T follicular helper cell (primary cell): ENCODE results near the gene IGHMBP2.

Source experiments
- DNase-seq: peaks from one replicate; pipeline ENCODE4 v3.0.0-alpha.2; 2020; ENCODE audit warnings: low read depth

Gene IGHMBP2

GRCh38 chr11:68890490-68891231 lies 13.0 kb upstream of the IGHMBP2 start:
- no peak for DNase-seq

DNA sequence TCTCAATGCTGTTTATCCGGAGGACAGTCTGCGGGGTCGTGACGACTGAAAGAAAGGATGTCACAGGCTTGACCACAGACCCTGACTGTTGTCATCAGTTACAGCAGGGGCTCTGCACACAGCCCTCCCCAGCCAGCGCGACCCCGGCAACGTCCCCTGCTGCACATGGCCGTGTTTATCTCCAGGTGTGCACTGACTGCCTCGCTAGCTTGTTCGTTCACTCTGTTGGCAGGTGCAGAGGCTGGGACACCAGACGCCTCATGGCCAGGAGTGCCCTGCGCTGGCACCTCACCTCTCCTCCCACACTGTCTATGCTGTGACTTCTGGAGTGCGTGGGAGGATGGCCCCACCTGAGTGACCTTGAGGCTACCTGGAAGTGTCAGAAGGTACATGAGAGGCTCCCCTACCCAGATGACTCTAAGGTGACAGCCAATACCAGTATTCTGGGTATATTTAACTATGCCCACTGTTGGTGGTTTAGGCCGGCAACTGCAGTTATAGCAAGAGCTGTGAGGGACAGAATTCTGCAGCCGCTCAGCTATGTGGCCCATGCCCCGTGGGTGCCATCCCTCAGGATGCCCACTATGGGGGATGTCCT lies 12.2 kb upstream of the IGHMBP2 start:
- no peak for DNase-seq

DNA sequence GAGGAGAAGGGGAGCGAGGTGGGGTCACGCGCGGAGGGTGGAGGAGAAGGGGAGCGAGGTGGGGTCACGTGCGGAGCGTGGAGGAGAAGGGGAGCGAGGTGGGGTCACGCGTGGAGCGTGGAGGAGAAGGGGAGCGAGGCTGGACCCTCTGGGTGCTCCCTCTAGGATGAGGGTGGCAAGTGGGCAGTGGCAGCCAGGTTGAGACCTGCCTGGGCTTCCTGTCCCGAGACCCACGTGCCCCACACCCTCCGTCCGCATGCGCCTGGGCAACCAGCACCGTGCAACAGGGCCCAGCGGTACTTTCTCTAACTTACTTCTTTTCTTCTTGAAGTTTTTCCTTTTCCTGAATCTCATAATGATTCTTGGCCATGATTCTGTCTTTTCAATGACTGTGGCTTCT lies 11.1 kb upstream of the IGHMBP2 start:
- no peak for DNase-seq

DNA sequence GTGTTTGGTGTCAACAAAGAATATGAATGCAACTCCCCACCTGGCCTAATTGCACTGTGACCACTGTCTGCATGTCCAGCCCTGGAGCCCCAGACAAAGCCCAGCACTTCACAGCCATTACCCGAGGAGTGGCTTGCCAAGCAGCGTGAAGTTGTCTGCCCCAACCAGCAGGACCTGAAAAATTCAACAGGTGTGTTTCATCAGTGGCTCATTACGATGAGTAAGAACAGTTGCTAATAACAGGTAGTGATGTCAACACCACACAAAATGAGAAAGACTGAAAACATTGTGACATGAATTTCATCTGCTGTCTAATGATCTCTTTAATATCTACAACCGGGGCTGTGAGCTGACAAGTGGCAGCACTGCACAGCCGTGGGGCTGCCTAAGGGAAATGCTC lies 10.4 kb upstream of the IGHMBP2 start:
- no peak for DNase-seq

- DNase-seq, result no peak
These were observed 7.3 kb upstream of the IGHMBP2 start for GRCh38 chr11:68896171-68896959.

- no peak for DNase-seq
These were observed 6.2 kb upstream of the IGHMBP2 start for GRCh38 chr11:68897441-68897840.

DNA sequence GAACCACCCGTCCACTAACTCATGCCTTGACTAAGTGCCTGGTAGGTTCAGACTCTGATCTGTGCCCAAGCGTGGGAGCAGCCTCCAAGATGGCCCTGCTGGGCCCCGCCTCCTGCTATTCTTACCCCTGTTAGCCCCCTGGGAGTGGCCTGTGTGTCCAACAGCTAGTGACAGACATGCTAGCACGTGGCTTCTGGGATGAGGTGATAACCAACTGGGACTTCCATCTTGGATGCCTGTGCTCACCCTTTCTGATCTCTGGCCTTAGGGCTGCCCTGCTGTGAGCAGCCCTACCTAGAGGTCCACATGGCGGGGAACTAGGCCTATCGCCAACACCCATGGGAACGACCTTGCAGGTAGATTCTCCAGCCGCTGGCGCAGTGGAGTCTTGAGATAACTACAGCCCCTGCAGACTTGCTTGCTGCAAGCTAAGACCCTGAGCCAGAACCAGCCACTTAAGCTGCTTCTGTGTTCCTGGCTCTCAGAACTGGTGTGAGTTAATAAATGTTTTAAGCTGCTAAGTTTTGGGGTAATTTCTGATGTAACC lies 2.8 kb upstream of the IGHMBP2 start:
- no peak for DNase-seq

- DNase-seq, result no peak
These were observed 657 bp downstream of the IGHMBP2 start for GRCh38 chr11:68904248-68904847.

DNA sequence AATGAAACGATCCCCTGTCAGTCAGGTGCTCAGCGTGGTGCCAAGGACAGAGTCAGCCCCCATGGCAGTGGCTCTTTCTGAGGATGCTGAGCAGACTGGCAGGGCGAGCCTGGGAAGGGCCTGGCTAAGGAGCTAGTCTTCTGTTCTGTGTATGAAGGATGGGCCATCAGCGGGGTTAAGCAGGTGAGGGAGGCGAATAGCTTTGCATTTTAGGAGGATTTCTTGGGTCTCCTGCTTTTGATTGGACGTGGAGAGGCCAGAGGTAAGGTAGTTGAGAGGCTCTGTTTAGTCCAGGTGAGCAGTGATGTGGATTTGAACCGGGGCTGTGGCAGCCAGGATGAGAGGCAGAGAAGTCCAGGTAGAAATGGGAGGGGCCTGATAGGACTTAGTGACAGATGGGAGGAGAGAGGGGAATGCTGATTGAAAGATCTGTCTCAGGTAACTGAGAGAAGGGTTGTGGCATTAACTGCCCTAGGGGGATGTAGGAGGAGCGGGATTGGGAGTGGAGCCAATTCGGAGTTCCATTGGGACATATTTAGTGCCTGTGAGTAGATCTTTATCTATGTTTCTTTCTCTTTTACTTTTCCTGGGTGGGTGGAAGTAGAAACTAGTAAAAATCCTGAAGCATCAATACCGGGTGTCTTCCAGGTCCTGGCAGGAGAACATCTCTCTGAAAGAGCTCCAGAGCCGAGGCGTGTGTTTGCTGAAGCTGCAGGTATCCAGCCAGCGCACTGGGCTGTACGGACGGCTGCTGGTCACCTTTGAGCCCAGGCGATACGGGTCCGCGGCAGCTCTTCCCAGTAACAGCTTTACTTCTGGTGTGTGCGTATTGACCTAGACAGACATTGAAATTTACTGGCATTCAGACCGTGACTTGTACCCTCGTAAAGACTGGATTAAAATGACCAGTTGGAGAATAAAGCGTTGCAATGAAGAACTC lies 2.0 kb downstream of the IGHMBP2 start:
- DNase-seq, result no peak

DNA sequence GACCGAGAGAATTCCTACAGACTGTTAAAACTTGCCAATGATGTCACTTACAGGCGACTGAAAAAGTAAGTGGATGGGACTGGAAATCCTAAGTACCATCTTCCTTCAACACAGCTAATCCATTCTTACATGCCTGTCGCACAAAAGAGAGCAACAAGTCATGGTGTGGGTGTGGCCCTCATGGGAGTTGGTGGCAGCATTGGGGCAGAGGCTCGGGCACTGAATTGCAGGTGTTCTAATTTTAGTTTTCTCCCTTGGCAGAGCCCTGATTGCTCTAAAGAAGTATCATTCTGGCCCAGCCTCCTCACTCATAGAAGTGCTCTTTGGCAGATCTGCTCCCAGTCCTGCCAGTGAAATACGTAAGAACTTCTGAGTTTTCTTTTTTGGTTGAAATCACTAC lies 4.6 kb downstream of the IGHMBP2 start:
- DNase-seq, result no peak

DNA sequence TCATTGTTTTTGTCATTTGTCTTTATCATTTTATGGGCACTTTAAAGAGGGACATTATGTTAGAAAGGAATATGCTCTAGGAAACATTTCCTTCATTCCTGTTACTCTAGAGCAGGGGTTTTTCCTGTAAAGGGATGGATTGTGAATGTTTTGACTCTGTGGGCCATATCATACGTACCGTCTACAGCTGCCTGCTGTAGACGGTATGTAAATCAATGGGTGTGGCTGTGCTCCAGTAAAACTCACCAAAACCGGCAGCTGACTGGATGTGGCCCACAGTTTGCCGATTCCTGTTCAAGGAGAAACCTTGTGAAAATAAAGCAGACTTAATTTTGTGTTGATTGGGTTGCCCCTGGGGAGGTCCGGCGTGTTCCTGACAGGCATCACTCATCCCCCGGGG lies 7.3 kb downstream of the IGHMBP2 start:
- no peak for DNase-seq

GRCh38 chr11:68911731-68912130 lies 8.0 kb downstream of the IGHMBP2 start:
- no peak for DNase-seq

DNA sequence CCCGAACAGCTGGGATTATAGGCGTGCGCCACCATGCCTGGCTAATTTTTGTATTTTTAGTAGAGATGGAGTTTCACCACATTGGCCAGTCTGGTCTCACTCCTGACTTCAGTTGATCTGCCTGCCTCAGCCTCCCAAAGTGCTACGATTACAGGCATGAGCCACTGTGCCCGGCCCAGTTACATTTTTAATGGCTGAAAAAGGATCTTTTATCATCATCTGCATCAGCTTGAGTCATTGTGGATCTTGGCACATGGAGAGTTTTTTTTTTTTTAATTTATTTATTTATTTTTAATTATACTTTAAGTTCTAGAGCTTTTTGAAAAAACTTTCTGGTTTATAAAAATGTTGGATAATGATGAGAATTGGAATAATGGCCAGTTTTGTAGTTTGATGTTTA lies 8.6 kb downstream of the IGHMBP2 start:
- DNase-seq, result no peak

- no peak for DNase-seq
These were observed 9.5 kb downstream of the IGHMBP2 start for GRCh38 chr11:68913188-68913587.

DNA sequence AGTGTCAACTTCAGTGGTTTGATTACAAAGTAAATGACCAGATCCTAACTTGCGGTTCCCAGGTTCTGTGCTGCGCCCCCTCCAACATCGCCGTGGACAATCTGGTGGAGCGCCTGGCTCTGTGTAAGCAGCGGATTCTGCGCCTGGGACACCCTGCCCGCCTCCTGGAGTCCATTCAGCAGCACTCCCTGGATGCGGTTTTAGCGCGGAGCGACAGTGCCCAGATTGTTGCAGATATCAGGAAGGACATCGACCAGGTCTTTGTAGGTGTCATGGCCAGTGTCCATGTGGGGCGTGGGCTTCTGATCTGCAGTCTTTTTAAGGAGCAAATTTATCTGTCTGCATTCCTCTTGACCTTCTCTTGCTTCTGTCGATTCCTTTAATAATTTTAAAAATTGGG lies 11.1 kb downstream of the IGHMBP2 start:
- no peak for DNase-seq

DNA sequence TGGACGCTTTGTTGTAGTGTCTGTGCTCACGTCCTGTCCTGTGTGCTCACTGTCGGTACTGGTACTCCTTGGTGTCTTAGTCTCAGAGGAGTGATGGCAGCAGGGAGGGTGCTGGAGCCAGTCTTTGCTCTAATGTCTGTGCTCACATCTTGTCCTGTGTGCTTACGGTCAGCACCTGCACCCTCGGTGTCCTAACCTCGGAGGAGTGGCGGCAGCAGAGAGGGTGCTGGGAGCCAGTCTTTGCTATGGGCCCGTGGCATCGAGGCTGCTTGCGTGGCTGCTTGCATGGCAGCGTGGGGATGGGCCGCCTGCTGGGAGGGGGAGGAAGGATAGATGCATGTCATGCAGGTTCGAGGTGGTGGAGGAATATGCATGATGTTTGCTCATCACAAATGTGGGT lies 12.7 kb downstream of the IGHMBP2 start:
- no peak for DNase-seq

DNA sequence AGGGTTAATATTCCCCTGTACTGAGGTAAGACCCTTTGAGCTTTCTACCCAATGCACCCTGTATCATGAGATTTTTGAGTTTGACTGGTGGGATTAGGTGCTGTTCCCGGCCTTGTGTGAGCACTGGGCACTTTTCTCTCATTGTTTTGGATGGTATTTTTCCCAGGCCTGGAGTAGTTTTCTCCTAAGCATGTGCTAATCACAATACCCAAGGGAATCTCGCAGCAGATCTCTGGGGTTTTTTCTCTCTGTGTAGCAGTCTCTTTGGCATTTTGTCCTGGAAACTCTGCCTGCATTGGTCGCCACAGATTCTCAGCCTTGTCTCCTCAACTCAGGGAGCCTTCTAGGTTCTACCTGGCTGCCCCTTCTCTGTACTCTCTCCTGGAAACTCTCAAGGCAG lies 19.9 kb downstream of the IGHMBP2 start:
- no peak for DNase-seq

DNA sequence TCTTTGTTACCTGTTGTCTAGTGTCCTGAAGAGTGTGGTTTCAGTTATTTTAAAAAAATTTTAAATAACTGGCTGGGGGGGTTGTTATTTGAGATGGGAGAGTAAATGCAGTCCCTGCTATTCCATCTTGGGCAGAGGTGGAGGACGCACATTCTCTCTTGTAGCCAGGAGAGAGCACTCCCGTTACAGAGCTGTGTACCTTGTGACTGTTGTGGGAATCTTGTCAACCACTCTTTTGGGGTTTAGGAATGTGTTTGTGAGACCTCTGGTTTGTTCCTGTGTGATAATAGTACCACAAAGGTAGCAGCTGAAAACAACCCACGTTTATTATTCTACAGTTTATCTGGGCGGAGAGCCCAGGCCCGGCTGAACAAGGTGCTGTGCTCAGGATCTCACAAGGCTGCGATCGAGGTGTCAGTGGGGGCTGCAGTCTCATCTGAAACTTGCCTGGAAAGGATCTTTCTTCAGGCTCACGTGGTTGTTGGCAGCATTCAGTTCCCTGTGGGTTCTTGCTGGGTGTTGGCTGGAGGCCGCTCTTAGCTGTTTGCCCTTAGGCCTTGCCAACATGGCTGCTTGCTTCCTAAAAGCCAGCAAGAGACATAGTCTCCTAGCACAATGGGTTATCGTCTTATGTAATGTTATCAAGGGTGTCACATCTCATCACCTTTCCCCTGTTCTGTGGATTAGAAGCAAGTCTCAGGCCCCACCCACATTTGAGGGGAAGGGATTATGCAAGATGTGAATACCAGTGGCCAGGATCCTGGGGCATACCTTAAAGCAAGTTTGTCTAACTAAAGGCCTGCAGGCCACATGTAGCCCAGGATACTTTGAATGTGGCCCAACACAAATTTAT lies 20.6 kb downstream of the IGHMBP2 start:
- DNase-seq, result no peak

DNA sequence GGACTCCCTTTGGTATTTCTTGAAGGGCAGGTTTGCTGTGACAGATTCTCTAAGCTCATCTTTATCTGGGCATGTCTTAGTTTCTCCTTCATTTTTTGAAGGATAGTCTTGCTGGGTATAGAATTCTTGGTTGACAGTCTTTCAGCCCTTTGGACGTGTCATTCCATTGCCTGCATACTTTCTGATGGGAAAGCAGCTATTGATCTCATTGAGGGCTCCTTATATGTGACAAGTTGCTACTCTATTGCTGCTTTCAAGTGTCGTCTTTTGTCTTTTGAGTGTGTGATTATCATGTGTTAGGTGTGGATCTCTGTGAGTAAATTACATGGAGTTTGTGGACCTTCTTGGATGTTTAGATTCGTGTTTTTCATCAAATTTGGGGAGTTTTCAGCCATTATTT lies 21.9 kb downstream of the IGHMBP2 start:
- DNase-seq, result no peak
